SK-N-SH (cell line): ENCODE measurements around the gene FOXM1.

Source experiments
- CHD2 ChIP-seq: fragments of 150-350 bp; IDR thresholded peaks from 2 replicates; pipeline ENCODE4 v1.6.1; 2018; ENCODE audit warnings: low read length; ENCODE audit not compliant: partially characterized antibody
- EP300 ChIP-seq, 2 experiments: IDR thresholded peaks; 2 replicates each; pipeline versions ENCODE4 v1.4.0 to v1.6.1; 2012; ENCODE audit warnings: borderline replicate concordance in 1 of 2, low read depth in 1 of 2, low read length in 1 of 2
- JUND ChIP-seq: IDR thresholded peaks from 2 replicates; pipeline ENCODE4 v1.4.0; 2012
- NFIC ChIP-seq: IDR thresholded peaks from 2 replicates; pipeline ENCODE4 v1.4.0; 2012; ENCODE audit warnings: borderline replicate concordance
- POLR2AphosphoS5 ChIP-seq: IDR thresholded peaks from 2 replicates; pipeline ENCODE4 v1.6.1; 2012; ENCODE audit warnings: low read depth, low read length
- RAD21 ChIP-seq: IDR thresholded peaks from 2 replicates; pipeline ENCODE4 v1.6.1; 2012; ENCODE audit warnings: mild to moderate bottlenecking, low read length
- SIN3A ChIP-seq: IDR thresholded peaks from 2 replicates; pipeline ENCODE4 v1.6.1; 2012; ENCODE audit warnings: low read depth, mild to moderate bottlenecking, low read length, moderate library complexity, borderline replicate concordance
- TAF1 ChIP-seq: IDR thresholded peaks from 2 replicates; pipeline ENCODE4 v1.6.1; 2012; ENCODE audit warnings: low read depth, mild to moderate bottlenecking, low read length, moderate library complexity, borderline replicate concordance
- TCF12 ChIP-seq: IDR thresholded peaks from 2 replicates; pipeline ENCODE4 v1.4.0; 2012
- TF ChIP-seq, protein P1 (sequence below): IDR thresholded peaks from 2 replicates; pipeline ENCODE4 v1.4.0; 2012; ENCODE audit warnings: low read depth, borderline replicate concordance
- TF ChIP-seq, protein P2 (sequence below): fragments of 200-600 bp; sonication (generic); IDR thresholded peaks from 2 replicates; pipeline ENCODE4 v1.6.1; 2017; ENCODE audit warnings: antibody characterized with exemption, mild to moderate bottlenecking, moderate library complexity
- TF ChIP-seq, protein P3 (sequence below): IDR thresholded peaks from 2 replicates; pipeline ENCODE4; 2012
- TF ChIP-seq, protein P4 (sequence below): IDR thresholded peaks from 2 replicates; pipeline ENCODE4 v1.6.1; 2012; ENCODE audit warnings: mild to moderate bottlenecking, low read depth, low read length, moderate library complexity
- TF ChIP-seq, protein P5 (sequence below): IDR thresholded peaks from 2 replicates; pipeline ENCODE4 v1.4.0; 2012; ENCODE audit warnings: low read depth, borderline replicate concordance

DNA sequence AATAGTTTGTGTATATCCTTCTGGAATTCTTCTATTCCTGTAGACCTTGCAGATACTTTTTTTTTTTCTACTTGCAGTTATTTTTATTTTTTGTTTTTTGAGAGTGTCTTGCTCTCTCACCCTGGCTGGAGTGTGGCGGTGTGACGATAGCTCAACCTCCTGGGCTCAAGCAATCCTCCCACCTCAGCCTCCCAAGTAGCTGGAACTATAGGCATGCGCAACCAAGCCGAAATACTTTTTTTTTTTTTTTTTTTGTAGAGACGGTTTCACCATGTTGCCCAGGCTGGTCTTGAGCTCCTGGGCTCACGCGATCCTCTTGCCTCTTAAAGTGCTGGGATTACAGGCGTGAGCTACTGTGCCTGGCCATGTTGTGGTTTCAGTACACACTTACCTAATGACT lies 23.7 kb upstream of the FOXM1 start:
- TF ChIP-seq EP300 (IDR thresholded peaks at IDR 0.05; ENCODE audit: borderline replicate concordance in 1 of 2, low read depth in 1 of 2, low read length in 1 of 2) (no peak), POLR2AphosphoS5 (no peak), RAD21 (no peak), CHD2 (no peak), TAF1 (no peak), JUND (no peak), TCF12 (no peak), NFIC (no peak), SIN3A (no peak)
- TF ChIP-seq, protein P1, sequence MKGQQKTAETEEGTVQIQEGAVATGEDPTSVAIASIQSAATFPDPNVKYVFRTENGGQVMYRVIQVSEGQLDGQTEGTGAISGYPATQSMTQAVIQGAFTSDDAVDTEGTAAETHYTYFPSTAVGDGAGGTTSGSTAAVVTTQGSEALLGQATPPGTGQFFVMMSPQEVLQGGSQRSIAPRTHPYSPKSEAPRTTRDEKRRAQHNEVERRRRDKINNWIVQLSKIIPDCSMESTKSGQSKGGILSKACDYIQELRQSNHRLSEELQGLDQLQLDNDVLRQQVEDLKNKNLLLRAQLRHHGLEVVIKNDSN, result no peak
- TF ChIP-seq, protein P2, sequence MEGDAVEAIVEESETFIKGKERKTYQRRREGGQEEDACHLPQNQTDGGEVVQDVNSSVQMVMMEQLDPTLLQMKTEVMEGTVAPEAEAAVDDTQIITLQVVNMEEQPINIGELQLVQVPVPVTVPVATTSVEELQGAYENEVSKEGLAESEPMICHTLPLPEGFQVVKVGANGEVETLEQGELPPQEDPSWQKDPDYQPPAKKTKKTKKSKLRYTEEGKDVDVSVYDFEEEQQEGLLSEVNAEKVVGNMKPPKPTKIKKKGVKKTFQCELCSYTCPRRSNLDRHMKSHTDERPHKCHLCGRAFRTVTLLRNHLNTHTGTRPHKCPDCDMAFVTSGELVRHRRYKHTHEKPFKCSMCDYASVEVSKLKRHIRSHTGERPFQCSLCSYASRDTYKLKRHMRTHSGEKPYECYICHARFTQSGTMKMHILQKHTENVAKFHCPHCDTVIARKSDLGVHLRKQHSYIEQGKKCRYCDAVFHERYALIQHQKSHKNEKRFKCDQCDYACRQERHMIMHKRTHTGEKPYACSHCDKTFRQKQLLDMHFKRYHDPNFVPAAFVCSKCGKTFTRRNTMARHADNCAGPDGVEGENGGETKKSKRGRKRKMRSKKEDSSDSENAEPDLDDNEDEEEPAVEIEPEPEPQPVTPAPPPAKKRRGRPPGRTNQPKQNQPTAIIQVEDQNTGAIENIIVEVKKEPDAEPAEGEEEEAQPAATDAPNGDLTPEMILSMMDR, result no peak
- TF ChIP-seq, protein P3, sequence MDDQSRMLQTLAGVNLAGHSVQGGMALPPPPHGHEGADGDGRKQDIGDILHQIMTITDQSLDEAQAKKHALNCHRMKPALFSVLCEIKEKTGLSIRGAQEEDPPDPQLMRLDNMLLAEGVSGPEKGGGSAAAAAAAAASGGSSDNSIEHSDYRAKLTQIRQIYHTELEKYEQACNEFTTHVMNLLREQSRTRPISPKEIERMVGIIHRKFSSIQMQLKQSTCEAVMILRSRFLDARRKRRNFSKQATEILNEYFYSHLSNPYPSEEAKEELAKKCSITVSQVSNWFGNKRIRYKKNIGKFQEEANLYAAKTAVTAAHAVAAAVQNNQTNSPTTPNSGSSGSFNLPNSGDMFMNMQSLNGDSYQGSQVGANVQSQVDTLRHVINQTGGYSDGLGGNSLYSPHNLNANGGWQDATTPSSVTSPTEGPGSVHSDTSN, result no peak
- TF ChIP-seq, protein P4, sequence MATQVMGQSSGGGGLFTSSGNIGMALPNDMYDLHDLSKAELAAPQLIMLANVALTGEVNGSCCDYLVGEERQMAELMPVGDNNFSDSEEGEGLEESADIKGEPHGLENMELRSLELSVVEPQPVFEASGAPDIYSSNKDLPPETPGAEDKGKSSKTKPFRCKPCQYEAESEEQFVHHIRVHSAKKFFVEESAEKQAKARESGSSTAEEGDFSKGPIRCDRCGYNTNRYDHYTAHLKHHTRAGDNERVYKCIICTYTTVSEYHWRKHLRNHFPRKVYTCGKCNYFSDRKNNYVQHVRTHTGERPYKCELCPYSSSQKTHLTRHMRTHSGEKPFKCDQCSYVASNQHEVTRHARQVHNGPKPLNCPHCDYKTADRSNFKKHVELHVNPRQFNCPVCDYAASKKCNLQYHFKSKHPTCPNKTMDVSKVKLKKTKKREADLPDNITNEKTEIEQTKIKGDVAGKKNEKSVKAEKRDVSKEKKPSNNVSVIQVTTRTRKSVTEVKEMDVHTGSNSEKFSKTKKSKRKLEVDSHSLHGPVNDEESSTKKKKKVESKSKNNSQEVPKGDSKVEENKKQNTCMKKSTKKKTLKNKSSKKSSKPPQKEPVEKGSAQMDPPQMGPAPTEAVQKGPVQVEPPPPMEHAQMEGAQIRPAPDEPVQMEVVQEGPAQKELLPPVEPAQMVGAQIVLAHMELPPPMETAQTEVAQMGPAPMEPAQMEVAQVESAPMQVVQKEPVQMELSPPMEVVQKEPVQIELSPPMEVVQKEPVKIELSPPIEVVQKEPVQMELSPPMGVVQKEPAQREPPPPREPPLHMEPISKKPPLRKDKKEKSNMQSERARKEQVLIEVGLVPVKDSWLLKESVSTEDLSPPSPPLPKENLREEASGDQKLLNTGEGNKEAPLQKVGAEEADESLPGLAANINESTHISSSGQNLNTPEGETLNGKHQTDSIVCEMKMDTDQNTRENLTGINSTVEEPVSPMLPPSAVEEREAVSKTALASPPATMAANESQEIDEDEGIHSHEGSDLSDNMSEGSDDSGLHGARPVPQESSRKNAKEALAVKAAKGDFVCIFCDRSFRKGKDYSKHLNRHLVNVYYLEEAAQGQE, result no peak
- TF ChIP-seq, protein P5, sequence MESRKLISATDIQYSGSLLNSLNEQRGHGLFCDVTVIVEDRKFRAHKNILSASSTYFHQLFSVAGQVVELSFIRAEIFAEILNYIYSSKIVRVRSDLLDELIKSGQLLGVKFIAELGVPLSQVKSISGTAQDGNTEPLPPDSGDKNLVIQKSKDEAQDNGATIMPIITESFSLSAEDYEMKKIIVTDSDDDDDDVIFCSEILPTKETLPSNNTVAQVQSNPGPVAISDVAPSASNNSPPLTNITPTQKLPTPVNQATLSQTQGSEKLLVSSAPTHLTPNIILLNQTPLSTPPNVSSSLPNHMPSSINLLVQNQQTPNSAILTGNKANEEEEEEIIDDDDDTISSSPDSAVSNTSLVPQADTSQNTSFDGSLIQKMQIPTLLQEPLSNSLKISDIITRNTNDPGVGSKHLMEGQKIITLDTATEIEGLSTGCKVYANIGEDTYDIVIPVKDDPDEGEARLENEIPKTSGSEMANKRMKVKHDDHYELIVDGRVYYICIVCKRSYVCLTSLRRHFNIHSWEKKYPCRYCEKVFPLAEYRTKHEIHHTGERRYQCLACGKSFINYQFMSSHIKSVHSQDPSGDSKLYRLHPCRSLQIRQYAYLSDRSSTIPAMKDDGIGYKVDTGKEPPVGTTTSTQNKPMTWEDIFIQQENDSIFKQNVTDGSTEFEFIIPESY, result no peak
